ENCODE measurements around the gene ZSWIM6.
A peak's percentile ranks its signal among the peaks of the same experiment; 100 is the strongest.
"Not testable (repeated sequence)": the region's sequence is repeated elsewhere in the genome, so short reads cannot be mapped to it uniquely, and the experiment has no call there.

The ZSWIM6 gene

GRCh38 chr5:61370506-61370905, 38.4 kb downstream of the ZSWIM6 start:
- no peak for FAIRE-seq

GRCh38 chr5:61371474-61371873, 39.4 kb downstream of the ZSWIM6 start:
- FAIRE-seq: no peak

GRCh38 chr5:61379677-61380076, 47.6 kb downstream of the ZSWIM6 start:
- no peak for FAIRE-seq

GRCh38 chr5:61381968-61382367, 49.9 kb downstream of the ZSWIM6 start:
- FAIRE-seq: no peak

- FAIRE-seq: no peak
Observed at GRCh38 chr5:61385627-61386026, 53.6 kb downstream of the ZSWIM6 start.

- FAIRE-seq: no peak
Observed at GRCh38 chr5:61386045-61386800, 54.2 kb downstream of the ZSWIM6 start.

GRCh38 chr5:61389609-61390008, 57.6 kb downstream of the ZSWIM6 start:
- no peak for FAIRE-seq

- FAIRE-seq: no peak
Observed at GRCh38 chr5:61394078-61394704, 62.1 kb downstream of the ZSWIM6 start.

- FAIRE-seq: no peak
Observed at GRCh38 chr5:61394793-61395192, 62.7 kb downstream of the ZSWIM6 start.

GRCh38 chr5:61397238-61397637, 65.2 kb downstream of the ZSWIM6 start:
- no peak for FAIRE-seq

- no peak for FAIRE-seq
Observed at GRCh38 chr5:61397937-61398336, 65.9 kb downstream of the ZSWIM6 start.

GRCh38 chr5:61398440-61398839, 66.4 kb downstream of the ZSWIM6 start:
- no peak for FAIRE-seq

GRCh38 chr5:61399679-61400078, 67.6 kb downstream of the ZSWIM6 start:
- FAIRE-seq: no peak

- no peak for FAIRE-seq
Observed at GRCh38 chr5:61401726-61402125, 69.7 kb downstream of the ZSWIM6 start.

- peak; percentile 59 for FAIRE-seq
Observed at GRCh38 chr5:61402244-61402823, 70.3 kb downstream of the ZSWIM6 start.

GRCh38 chr5:61402970-61403900, 71.2 kb downstream of the ZSWIM6 start:
- no peak for FAIRE-seq

GRCh38 chr5:61405511-61406295, 73.6 kb downstream of the ZSWIM6 start:
- no peak for FAIRE-seq

GRCh38 chr5:61406497-61406896, 74.4 kb downstream of the ZSWIM6 start:
- FAIRE-seq: not testable (repeated sequence)

GRCh38 chr5:61407706-61408270, 75.7 kb downstream of the ZSWIM6 start:
- FAIRE-seq: no peak

- no peak for FAIRE-seq
Observed at GRCh38 chr5:61408476-61409168, 76.6 kb downstream of the ZSWIM6 start.

GRCh38 chr5:61409568-61409967, 77.5 kb downstream of the ZSWIM6 start:
- no peak for FAIRE-seq
